ENCODE results near the gene ZNF329. TPM values are rescaled to one million over a fixed set of nuclear protein-coding genes. Genes with fewer than 3 reads are reported as not detected.

ZNF329 gene
- total and polyA plus RNA-seq, 9 of the 15 experiments (the other 6 are each of a cell fraction or from before 2014, with no cell fraction given), result 0.21 to 3.6 (median 2.2) TPM

- Histone ChIP-seq H3K9me3 (replicated peaks; ENCODE audit: control insufficient read depth, insufficient read depth, low read depth, low read length) (peaks cover 12% of the 10 kb centered on the region; the same call in 1 of the 2 replicates), H3K4me1 (replicated peaks in 1 of 2; ENCODE audit: control insufficient read depth in 2 of 2, insufficient read depth in 2 of 2, low read length in 2 of 2) (no peaks in the 10 kb centered on the region), H3K9me1 (ENCODE audit: control insufficient read depth, insufficient read depth, low read length) (no peaks in the 10 kb centered on the region), H3K4me3 (no peak overlapping the region), H3K36me3 (ENCODE audit: control insufficient read depth, insufficient read depth, low read length) (no peaks in the 10 kb centered on the region), H3K27ac (ENCODE audit: extremely low read depth, low read depth, low read length) (no peak overlapping the region), H3K4me2 (ENCODE audit: insufficient read depth, low read length) (no peak overlapping the region), H4K20me1 (replicated peaks; ENCODE audit: control insufficient read depth, insufficient read depth, low read length) (no peaks in the 10 kb centered on the region), H2AFZ (ENCODE audit: low read depth, low read length) (no peak overlapping the region), H3K79me2 (ENCODE audit: control insufficient read depth, insufficient read depth, low read length) (no peaks in the 10 kb centered on the region), H3K9ac (ENCODE audit: insufficient read depth in 1 of 2, low read depth in 2 of 2, low read length in 2 of 2) (no peak overlapping the region), H3K27me3 (ENCODE audit: control insufficient read depth in 2 of 2, insufficient read depth in 2 of 2, low read length in 2 of 2) (no peaks in the 10 kb centered on the region)
- DNase-seq (ENCODE audit: extremely low read depth in 1 of 4, low spot score in 3 of 4) (no peak), ATAC-seq (no peak), FAIRE-seq (no peak)
- ChIA-PET POLR2A (no interaction called here), CTCF (ENCODE audit: low intra/inter-chr PET ratio) (no interaction called here)
- WGBS (ENCODE audit: insufficient coverage, low coverage, missing lambda C conversion rate), result 2% methylated on average over 3 of the region's 3 CpGs
- in situ Hi-C loops (cut with MboI), result no loop called here
- TF ChIP-seq MAFK (IDR thresholded peaks at IDR 0.05; ENCODE audit: low read length) (no peak), ZFP1 (CRISPR knock-in tag; IDR thresholded peaks at IDR 0.05) (no peak), ZNF518B (CRISPR knock-in tag; IDR thresholded peaks at IDR 0.05) (no peak), TCF7L2 (IDR thresholded peaks at IDR 0.05; ENCODE audit: low read depth, low read length) (no peak), ZNF239 (CRISPR knock-in tag; IDR thresholded peaks at IDR 0.05) (no peak), ZNF408 (CRISPR knock-in tag; IDR thresholded peaks at IDR 0.05; ENCODE audit: low read depth) (no peak), SUPT5H (IDR thresholded peaks at IDR 0.05) (no peak), TBL1XR1 (IDR thresholded peaks at IDR 0.05; ENCODE audit: low read length in 2 of 2) (no peak), CREBBP (IDR thresholded peaks at IDR 0.05; ENCODE audit: low read depth, low read length) (no peak), NFATC3 (IDR thresholded peaks at IDR 0.05) (no peak), ATF1 (CRISPR knock-in tag; IDR thresholded peaks at IDR 0.05) (no peak), ATF1 (tag; IDR thresholded peaks at IDR 0.05) (no peak), ATF7 (IDR thresholded peaks at IDR 0.05) (no peak), SMARCA4 (IDR thresholded peaks at IDR 0.05) (no peak), ATF6 (CRISPR knock-in tag; IDR thresholded peaks at IDR 0.05) (no peak), BMI1 (IDR thresholded peaks at IDR 0.05; ENCODE audit: low read length) (no peak), MCM7 (IDR thresholded peaks at IDR 0.05) (no peak), E2F8 (IDR thresholded peaks at IDR 0.05; ENCODE audit: low read depth, partially characterized antibody) (no peak)
- intact Hi-C loops (cut with micrococcal nuclease), result no loop called here
- no TSS peak for BruUV-seq (replicated peaks)
Observed at GRCh38 chr19:58108546-58108817, 42.1 kb downstream of the ZNF329 start.

All from K562 (cell line).